CD4-positive, alpha-beta T cell (primary cell): Measurements from ENCODE around the gene PAQR4. TPM values are rescaled to one million over a fixed set of nuclear protein-coding genes. Genes with fewer than 3 reads are reported as not detected.

Experiments
- ATAC-seq: fragments of 200-7000 bp; cut with Tn5 transposase; one replicate; pipeline ENCODE4 v1.10.0; 2022; ENCODE audit warnings: mild to moderate bottlenecking; ENCODE audit not compliant: poor library complexity
- CTCF ChIA-PET: fragments of 350-600 bp; sonication (Branson Sonifier 250); formaldehyde crosslinking; loops from one replicate; lab custom pipeline; 2021; ENCODE audit warnings: antibody characterized with exemption, inconsistent platforms; lab: Charles Lee
- POLR2A ChIA-PET: fragments of 350-600 bp; sonication (Branson Sonifier 250); formaldehyde crosslinking; loops from one replicate; lab custom pipeline; 2021; ENCODE audit warnings: antibody characterized with exemption, inconsistent platforms; lab: Charles Lee
- DNase-seq, 14 experiments: peaks; one replicate each; pipeline ENCODE4 v3.0.0-alpha.2; 2013 to 2020; ENCODE audit warnings: mixed read lengths in 2 of 14
- H3K27ac ChIP-seq, 2 donors: one replicate each; pipeline versions ENCODE4 v1.5.1 to v1.7.0; 2013; ENCODE audit warnings: low read length in 2 of 2, low read depth in 1 of 2, mild to moderate bottlenecking in 1 of 2
- H3K27me3 ChIP-seq, 2 experiments: 1 replicate in 1 of 2; 2 replicates in 1 of 2; pipeline versions ENCODE4 v1.6.1 to v1.7.0; 2013; ENCODE audit warnings: low read length in 2 of 2, control low read depth in 1 of 2, mild to moderate bottlenecking in 1 of 2, moderate library complexity in 1 of 2; ENCODE audit not compliant: insufficient read depth in 2 of 2, control insufficient read depth in 1 of 2
- H3K36me3 ChIP-seq: one replicate; pipeline ENCODE4 v1.6.1; 2013; ENCODE audit warnings: low read length, control low read depth; ENCODE audit not compliant: insufficient read depth
- H3K4me1 ChIP-seq: one replicate; pipeline ENCODE4 v1.6.1; 2013; ENCODE audit warnings: low read length, control low read depth; ENCODE audit not compliant: insufficient read depth
- H3K4me3 ChIP-seq: one replicate; pipeline ENCODE4 v1.5.1; 2013; ENCODE audit warnings: mild to moderate bottlenecking, low read length, moderate library complexity
- H3K9me3 ChIP-seq, 2 experiments: 1 replicate in 1 of 2; 2 replicates in 1 of 2; pipeline versions ENCODE4 v1.6.1 to v1.7.0; 2013; ENCODE audit warnings: low read length in 2 of 2, mild to moderate bottlenecking in 2 of 2, control low read depth in 1 of 2, moderate library complexity in 1 of 2; ENCODE audit not compliant: control insufficient read depth in 1 of 2, insufficient read depth in 1 of 2
- H3K27ac Mint-ChIP-seq: one replicate; pipeline ENCODE4 v1.8.0; 2020; ENCODE audit warnings: mixed read lengths
- H3K27me3 Mint-ChIP-seq: one replicate; pipeline ENCODE4 v1.8.0; 2021; ENCODE audit warnings: mixed read lengths
- H3K36me3 Mint-ChIP-seq: one replicate; pipeline ENCODE4 v1.8.0; 2021; ENCODE audit warnings: low read depth, mixed read lengths
- H3K4me1 Mint-ChIP-seq: one replicate; pipeline ENCODE4 v1.8.0; 2021; ENCODE audit warnings: low read depth, mixed read lengths
- H3K4me3 Mint-ChIP-seq: one replicate; pipeline ENCODE4 v1.8.0; 2020; ENCODE audit warnings: mild to moderate bottlenecking, mixed read lengths
- H3K9me3 Mint-ChIP-seq: one replicate; pipeline ENCODE4 v1.8.0; 2020; ENCODE audit warnings: mixed read lengths
- CTCF ChIP-seq: fragments of 200-600 bp; IDR thresholded peaks from one replicate; pipeline ENCODE4 v1.8.0; 2022; ENCODE audit warnings: antibody characterized with exemption, mild to moderate bottlenecking
- intact Hi-C, 2 experiments: fragments of 100-400 bp; cut with DNase I in 1 of 2; cut with micrococcal nuclease in 1 of 2; formaldehyde crosslinking; loops; one replicate each; pipeline versions ENCODE4 v1.15.1 to v1.9.0; 2023 to 2025; cut with DNase I, micrococcal nuclease
- total RNA-seq, 174 experiments: library from RNA in 2 of 174; stranded (reverse) in 2 of 174; gene quantifications; one replicate each; pipeline ENCODE4 v1.2.3 and lab custom pipeline; 2021 to 2026

PAQR4 gene
- total RNA-seq, 2 experiments from 2014 or later = 0.39 to 0.44 TPM

- Mint-ChIP-seq H3K9me3 (no peaks in the 10 kb centered on the region), H3K27ac (no peak overlapping the region), H3K4me1 (peaks cover 19% of the 10 kb centered on the region), H3K4me3 (peak overlapping the region; percentile 70), H3K36me3 (no peaks in the 10 kb centered on the region), H3K27me3 (peaks cover 22% of the 10 kb centered on the region)
- no peaks in the 10 kb centered on the region for H3K36me3 ChIP-seq
- peaks cover 0 to 15% of the 10 kb centered on the region in 2 experiments for H3K9me3 ChIP-seq
- no peak for TF ChIP-seq CTCF
- H3K27ac ChIP-seq = no peak overlapping the region
- no peak for ATAC-seq
- POLR2A ChIA-PET = no interaction called here
- H3K4me1 ChIP-seq = peaks cover 33% of the 10 kb centered on the region
- no peak overlapping the region for H3K4me3 ChIP-seq
- intact Hi-C loops = no loop called here
- CTCF ChIA-PET = no interaction called here
- H3K27me3 ChIP-seq = peaks cover 15 to 18% of the 10 kb centered on the region in 2 experiments
- no peak for DNase-seq
These were observed 3.0 kb downstream of the PAQR4 start for GRCh38 chr16:2971985-2972784.

- intact Hi-C loops = no loop called here
- H3K36me3 Mint-ChIP-seq = no peaks in the 10 kb centered on the region
- Histone ChIP-seq H3K4me1 (peaks cover 24% of the 10 kb centered on the region), H3K36me3 (no peaks in the 10 kb centered on the region), H3K4me3 (no peak overlapping the region), H3K9me3 (peaks cover 0 to 7% of the 10 kb centered on the region in 2 experiments), H3K27ac (no peak overlapping the region), H3K27me3 (peaks cover 8 to 9% of the 10 kb centered on the region in 2 experiments)
- no peaks in the 10 kb centered on the region for H3K9me3 Mint-ChIP-seq
- DNase-seq = no peak
- H3K4me1 Mint-ChIP-seq = peaks cover 16% of the 10 kb centered on the region
- ChIA-PET CTCF (no interaction called here), POLR2A (no interaction called here)
- H3K4me3 Mint-ChIP-seq = no peak overlapping the region
- no peak for ATAC-seq
- H3K27me3 Mint-ChIP-seq = peaks cover 15% of the 10 kb centered on the region
- no peak overlapping the region for H3K27ac Mint-ChIP-seq
- TF ChIP-seq CTCF = no peak
These were observed 3.9 kb downstream of the PAQR4 start for GRCh38 chr16:2973093-2973492.

GRCh38 chr16:2973605-2974318 lies 4.6 kb downstream of the PAQR4 start:
- Mint-ChIP-seq H3K27ac (no peak overlapping the region), H3K27me3 (peaks cover 9% of the 10 kb centered on the region), H3K4me1 (peaks cover 10% of the 10 kb centered on the region), H3K9me3 (no peaks in the 10 kb centered on the region), H3K4me3 (no peak overlapping the region), H3K36me3 (no peaks in the 10 kb centered on the region)
- Histone ChIP-seq H3K4me1 (peaks cover 17% of the 10 kb centered on the region), H3K36me3 (no peaks in the 10 kb centered on the region), H3K27me3 (peaks cover 2% of the 10 kb centered on the region in 2 experiments), H3K9me3 (peaks cover 0 to 2% of the 10 kb centered on the region in 2 experiments), H3K27ac (no peak overlapping the region), H3K4me3 (no peak overlapping the region)
- TF ChIP-seq CTCF = no peak
- ChIA-PET CTCF (no interaction called here), POLR2A (no interaction called here)
- DNase-seq (no peak), ATAC-seq (no peak)
- intact Hi-C loops = no loop called here
